Neutrophil (primary cell): ENCODE measurements around the gene AMBP.
"Not testable (repeated sequence)": the region's sequence is repeated elsewhere in the genome, so short reads cannot be mapped to it uniquely, and the experiment has no call there.

ENCODE experiments used
- H3K27ac ChIP-seq: fragments of 200-600 bp; sonication (generic); 2 replicates; pipeline ENCODE4 v1.5.1; 2016; ENCODE audit warnings: mild to moderate bottlenecking, moderate library complexity
- H3K27me3 ChIP-seq: fragments of 200-600 bp; sonication (generic); 2 replicates; pipeline ENCODE4 v1.6.0; 2016; ENCODE audit warnings: mild to moderate bottlenecking
- H3K36me3 ChIP-seq: fragments of 200-600 bp; sonication (generic); 2 replicates; pipeline ENCODE4 v1.5.1; 2017
- H3K4me1 ChIP-seq, 2 experiments: fragments of 200-600 bp in 1 of 2; sonication (generic) in 1 of 2; 1 replicate in 1 of 2; 2 replicates in 1 of 2; pipeline versions ENCODE4 v1.5.1 to v1.6.1; 2013 to 2016; ENCODE audit warnings: low read depth in 1 of 2, low read length in 1 of 2, mild to moderate bottlenecking in 1 of 2, moderate library complexity in 1 of 2; ENCODE audit not compliant: control insufficient read depth in 1 of 2, insufficient read depth in 1 of 2
- H3K4me3 ChIP-seq, 2 experiments: fragments of 200-600 bp in 1 of 2; sonication (generic) in 1 of 2; 1 replicate in 1 of 2; 2 replicates in 1 of 2; pipeline ENCODE4 v1.5.1; 2013 to 2016; ENCODE audit warnings: low read depth in 1 of 2, low read length in 1 of 2, mild to moderate bottlenecking in 1 of 2, moderate library complexity in 1 of 2
- H3K9me3 ChIP-seq: fragments of 200-600 bp; sonication (generic); 2 replicates; pipeline ENCODE4 v1.5.1; 2016
- TF ChIP-seq, protein P1 (sequence below): fragments of 200-600 bp; sonication (generic); IDR thresholded peaks from 2 replicates; pipeline ENCODE4 v1.5.1; 2016; ENCODE audit warnings: antibody characterized with exemption

Gene AMBP

DNA sequence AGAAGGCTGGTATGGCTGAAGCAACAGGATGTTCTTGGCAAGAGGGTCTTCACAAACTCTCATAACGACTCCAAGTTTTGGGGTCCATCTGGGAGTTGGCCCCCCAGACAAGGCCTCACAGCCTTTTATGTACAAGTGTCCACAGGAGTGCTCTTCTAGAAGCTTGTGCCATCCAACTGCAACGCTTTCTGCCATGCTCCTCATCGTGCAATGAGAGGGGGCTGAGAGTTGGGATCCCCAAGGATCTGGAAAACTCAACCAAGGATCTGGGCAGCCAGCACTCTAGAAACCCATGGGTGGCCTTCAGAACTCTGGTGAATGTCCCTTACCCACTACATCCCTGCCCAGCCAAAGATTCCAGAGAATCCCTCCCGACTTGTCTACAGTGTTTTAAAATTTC lies 8.5 kb upstream of the AMBP start:
- Histone ChIP-seq H3K27me3 (no peaks in the 10 kb centered on the region), H3K36me3 (no peaks in the 10 kb centered on the region), H3K9me3 (no peaks in the 10 kb centered on the region), H3K4me3 (no peak overlapping the region), H3K27ac (no peak overlapping the region), H3K4me1 (no peaks in the 10 kb centered on the region)
- TF ChIP-seq, protein P1, sequence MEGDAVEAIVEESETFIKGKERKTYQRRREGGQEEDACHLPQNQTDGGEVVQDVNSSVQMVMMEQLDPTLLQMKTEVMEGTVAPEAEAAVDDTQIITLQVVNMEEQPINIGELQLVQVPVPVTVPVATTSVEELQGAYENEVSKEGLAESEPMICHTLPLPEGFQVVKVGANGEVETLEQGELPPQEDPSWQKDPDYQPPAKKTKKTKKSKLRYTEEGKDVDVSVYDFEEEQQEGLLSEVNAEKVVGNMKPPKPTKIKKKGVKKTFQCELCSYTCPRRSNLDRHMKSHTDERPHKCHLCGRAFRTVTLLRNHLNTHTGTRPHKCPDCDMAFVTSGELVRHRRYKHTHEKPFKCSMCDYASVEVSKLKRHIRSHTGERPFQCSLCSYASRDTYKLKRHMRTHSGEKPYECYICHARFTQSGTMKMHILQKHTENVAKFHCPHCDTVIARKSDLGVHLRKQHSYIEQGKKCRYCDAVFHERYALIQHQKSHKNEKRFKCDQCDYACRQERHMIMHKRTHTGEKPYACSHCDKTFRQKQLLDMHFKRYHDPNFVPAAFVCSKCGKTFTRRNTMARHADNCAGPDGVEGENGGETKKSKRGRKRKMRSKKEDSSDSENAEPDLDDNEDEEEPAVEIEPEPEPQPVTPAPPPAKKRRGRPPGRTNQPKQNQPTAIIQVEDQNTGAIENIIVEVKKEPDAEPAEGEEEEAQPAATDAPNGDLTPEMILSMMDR = no peak

DNA sequence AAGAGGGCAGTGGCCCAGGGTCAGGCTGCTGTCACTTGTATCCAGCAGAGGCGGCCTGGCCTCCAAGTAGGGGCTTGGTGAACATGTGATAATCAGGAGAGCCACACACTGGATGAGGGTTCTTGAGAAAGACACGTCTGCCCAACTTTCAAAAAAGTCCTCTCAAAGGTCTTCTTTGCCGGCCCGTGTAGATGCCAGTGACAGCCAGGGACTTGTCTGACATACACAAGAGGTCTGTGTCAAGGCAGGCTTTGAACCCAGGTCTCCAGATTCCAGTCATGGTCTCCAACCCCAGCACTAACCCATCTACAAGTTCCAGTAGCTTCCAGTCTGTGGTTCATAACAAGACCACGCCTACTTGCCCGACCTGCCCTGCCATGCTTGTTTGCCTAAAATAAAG lies 7.9 kb upstream of the AMBP start:
- H3K27me3 ChIP-seq = no peaks in the 10 kb centered on the region
- TF ChIP-seq, protein P1 = no peak
- H3K36me3 ChIP-seq = no peaks in the 10 kb centered on the region
- no peak overlapping the region for H3K4me3 ChIP-seq
- H3K9me3 ChIP-seq = no peaks in the 10 kb centered on the region
- H3K4me1 ChIP-seq = no peaks in the 10 kb centered on the region
- no peak overlapping the region for H3K27ac ChIP-seq

DNA sequence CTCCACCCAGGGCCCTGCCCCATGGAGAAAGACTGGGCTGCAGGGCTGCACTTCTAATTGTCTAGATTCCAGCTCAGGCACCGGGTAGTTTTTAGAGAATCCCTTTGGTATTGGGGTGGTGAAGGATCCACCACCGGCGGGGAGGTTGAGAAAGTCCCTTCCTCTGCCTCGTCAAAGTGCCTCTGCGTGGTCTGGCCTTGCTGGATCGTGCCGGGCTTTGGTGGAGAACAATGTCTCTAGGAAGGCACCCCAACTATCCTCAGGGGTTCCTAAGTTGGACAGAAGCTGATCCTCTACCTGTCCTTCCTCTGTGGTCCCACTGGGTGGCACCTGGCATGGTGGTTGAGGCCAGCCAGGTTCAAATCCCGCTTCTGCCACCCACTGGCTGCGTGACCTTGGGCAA lies 7.3 kb upstream of the AMBP start:
- Histone ChIP-seq H3K27ac (no peak overlapping the region), H3K4me3 (no peak overlapping the region), H3K4me1 (no peaks in the 10 kb centered on the region), H3K27me3 (no peaks in the 10 kb centered on the region), H3K9me3 (no peaks in the 10 kb centered on the region), H3K36me3 (no peaks in the 10 kb centered on the region)
- TF ChIP-seq, protein P1 = no peak

DNA sequence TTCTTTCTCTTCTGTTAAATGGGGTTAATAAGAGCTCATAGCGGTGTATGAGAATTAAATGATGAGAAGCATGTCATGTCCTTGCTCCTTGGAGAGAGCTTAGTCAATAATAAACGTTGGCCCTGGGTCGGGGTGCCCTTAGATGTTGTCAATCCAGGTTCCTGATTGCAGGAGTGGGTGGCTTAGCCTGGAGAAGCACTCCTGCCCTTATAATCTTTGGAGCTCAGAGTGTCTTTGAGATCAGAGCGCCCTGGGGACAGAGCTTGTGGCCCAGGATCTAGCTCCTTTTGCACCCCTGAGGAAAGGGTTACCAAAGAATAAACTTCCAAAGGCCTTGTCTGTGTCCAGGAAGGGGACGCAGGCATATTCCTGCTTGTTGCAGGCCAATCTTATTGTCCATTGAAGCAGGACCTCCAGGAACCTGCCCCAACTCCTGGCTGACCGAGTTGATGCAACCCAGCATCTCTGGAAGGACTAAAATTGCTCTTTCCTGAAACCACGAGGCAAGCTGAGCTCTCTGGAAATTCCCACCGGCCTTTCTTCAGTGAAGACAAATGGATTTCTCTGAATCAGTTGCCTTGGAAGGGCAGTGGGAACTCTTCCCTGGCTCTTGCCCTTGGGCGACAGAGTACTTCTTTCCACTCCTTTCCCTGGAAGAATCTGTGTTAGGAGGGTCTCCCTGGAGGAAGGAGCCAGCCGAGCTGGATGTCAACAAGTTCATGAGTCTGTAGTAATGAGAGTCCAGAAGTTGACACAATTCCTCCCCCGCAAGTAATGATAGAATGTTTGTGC lies 6.4 kb upstream of the AMBP start:
- no peaks in the 10 kb centered on the region for H3K36me3 ChIP-seq
- H3K27ac ChIP-seq = no peak overlapping the region
- no peaks in the 10 kb centered on the region for H3K4me1 ChIP-seq
- H3K27me3 ChIP-seq = no peaks in the 10 kb centered on the region
- no peaks in the 10 kb centered on the region for H3K9me3 ChIP-seq
- H3K4me3 ChIP-seq = no peak overlapping the region
- TF ChIP-seq, protein P1 = no peak

DNA sequence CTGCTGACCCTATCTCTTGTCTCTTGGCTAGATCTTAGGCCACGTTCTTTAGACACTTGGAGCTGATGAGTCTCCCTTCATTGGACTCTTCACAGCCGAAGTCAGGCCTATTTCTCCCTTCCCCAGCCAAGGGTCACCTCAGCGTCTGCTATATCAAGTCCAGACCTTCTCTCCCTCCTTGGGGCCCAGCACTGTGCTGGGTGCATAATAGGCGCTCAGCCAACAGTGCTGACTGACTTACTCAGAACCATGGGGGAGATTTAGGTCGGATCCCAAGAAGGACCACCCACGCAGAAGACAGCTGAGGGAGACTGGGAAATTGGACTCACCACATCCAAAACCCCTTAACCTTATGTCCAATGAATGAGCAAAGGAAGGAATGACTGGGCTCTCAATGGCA lies 5.6 kb upstream of the AMBP start:
- Histone ChIP-seq H3K4me3 (no peak overlapping the region), H3K9me3 (no peaks in the 10 kb centered on the region), H3K4me1 (no peaks in the 10 kb centered on the region), H3K27me3 (no peaks in the 10 kb centered on the region), H3K36me3 (no peaks in the 10 kb centered on the region), H3K27ac (no peak overlapping the region)
- TF ChIP-seq, protein P1 = no peak

DNA sequence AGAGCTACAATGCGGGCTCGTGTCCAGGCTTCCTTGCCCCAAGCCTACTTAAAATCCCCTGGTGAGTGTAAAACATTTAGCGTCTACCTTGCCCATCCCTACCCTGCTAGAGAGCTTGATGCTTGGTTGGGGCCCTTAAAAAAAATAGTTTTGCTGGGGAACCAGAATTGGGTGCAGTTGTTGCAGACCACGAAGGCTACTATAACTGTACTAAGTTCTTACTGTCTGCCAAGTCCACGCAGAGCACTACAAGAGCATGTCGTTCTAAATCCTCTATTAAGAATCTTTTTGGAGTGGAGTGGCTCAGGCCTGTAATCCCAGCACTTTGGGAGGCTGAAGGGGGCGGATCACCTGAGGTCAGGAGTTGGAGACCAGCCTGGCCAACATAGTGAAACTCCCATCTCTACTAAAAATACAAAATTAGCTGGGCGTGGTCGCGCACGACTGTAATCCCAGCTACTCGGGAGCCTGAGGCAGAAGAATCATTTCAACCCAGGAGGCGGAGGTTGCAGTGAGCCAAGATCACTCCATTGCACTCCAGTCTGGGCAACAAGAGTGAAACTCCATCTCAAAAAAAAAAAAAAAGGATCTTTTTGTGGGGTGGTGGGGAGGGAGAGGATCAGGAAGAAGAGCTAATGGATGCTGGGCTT lies 4.8 kb upstream of the AMBP start:
- H3K9me3 ChIP-seq, H3K4me1 ChIP-seq, H3K27me3 ChIP-seq, H3K4me3 ChIP-seq, H3K27ac ChIP-seq, H3K36me3 ChIP-seq: not testable (repeated sequence)
